GM10266 (cell line): ENCODE measurements around the gene CRIP2.

ENCODE experiments used
- DNase-seq: peaks from one replicate; pipeline ENCODE4 v3.0.0; 2012; ENCODE audit errors: extremely low spot score
- CTCF ChIP-seq: IDR thresholded peaks from 2 replicates; pipeline ENCODE4 v1.5.1; 2012; ENCODE audit warnings: mild to moderate bottlenecking, low read depth; ENCODE audit not compliant: control insufficient read depth, insufficient read depth; ENCODE audit errors: missing control alignments

Gene CRIP2

GRCh38 chr14:105461903-105462302, 12.7 kb upstream of the CRIP2 start:
- TF ChIP-seq CTCF = no peak
- DNase-seq = no peak

GRCh38 chr14:105464501-105464900, 10.1 kb upstream of the CRIP2 start:
- no peak for TF ChIP-seq CTCF
- no peak for DNase-seq

- no peak for DNase-seq
- no peak for TF ChIP-seq CTCF
Measured at GRCh38 chr14:105465209-105466031, 9.2 kb upstream of the CRIP2 start.

DNA sequence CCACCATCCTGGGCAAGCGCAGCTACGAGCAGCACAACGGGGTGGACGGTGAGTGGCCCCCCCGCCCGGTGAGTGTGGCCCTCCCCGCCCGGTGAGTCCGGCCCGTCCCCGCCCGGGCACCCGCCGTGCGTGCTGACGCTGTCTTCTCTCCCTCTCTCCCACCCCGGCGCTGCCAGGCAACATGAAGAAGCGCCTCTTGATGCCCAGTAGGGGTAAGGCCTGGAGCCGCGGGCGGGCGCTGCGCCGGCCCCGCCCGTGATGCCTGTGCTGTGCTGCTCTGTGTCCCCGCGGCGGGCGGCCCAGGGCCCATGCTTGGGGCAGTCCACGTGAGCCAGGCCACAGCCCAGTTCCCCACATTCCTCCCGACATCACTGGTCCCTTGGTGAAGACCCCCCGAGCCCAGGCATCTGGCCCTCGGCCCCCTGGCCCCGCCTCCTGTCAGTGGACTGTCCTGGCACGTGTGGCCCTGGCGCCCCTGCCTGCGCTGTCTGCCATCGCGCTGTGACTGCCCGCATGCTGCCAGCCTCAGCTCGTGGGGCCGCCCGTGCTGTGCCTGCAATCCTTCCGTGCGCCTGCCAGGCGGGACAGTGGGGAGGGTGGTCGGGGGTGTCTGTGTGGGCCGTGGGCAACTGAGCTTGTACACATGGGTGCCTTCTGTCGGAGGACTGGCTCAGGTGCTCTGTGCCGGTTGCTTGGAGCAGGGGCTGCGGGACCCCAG, 7.9 kb upstream of the CRIP2 start:
- no peak for TF ChIP-seq CTCF
- DNase-seq = no peak

GRCh38 chr14:105467249-105467941, 7.2 kb upstream of the CRIP2 start:
- DNase-seq = no peak
- TF ChIP-seq CTCF = no peak

- DNase-seq = no peak
Measured at GRCh38 chr14:105467942-105468471, 6.6 kb upstream of the CRIP2 start.

More at GRCh38 chr14:105467942-105468471, 6.6 kb upstream of the CRIP2 start:
- TF ChIP-seq CTCF = no peak
